Measurements from ENCODE around the gene FANCG.

FANCG gene

DNA sequence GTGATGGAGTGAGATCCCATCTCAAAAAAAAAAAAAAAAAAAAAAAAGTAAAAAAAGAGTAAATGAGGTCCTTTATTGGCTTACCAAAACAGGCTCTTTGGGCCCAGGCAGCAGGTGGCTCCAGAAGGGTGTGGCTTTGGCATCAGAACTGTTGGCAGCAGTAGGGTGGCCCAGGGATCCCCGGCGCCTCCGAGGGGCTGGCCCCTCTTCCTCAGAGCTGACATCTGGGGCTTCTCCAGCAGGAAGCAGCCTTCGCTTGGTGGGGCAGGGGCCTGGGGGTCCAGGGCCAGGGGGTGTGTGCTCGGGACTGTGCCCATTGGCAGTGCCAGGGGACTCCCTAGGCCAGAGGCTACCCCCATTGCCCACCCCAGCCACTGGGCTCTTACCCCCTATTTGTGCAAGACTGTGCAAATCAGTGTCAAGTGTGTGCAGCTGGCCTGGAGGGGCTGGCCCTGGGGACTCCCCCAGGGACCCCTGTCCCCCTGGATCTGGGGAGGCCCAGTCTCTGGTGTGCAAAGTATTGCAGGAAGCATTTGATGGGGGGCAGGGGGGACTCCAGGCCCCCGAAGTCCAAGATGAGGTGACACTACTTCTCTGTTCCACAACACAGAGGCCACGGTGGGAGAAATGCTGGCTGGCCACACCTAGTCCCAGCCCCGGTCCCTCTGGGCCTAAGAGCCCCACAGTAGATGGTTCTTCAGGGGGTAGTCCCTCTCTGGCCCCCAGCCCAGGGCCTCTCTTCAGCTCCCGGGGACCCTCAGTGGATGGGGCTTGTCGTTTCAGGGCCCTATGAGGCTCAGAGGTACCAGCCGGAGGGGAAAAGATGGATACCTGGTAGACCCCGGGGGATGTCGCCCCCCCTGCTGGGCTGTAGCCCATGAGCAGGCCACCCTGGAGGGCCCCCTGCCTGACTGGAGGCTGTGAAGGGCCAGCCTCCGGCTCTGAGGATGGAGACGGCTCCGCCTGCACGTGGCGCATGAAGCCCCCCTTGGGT lies 27.9 kb upstream of the FANCG start:
- no peak overlapping the region for H3K14ac ChIP-seq (ENCODE audit: low read length)
- peaks cover 43 to 44% of the 10 kb centered on the region in 2 experiments for H3K36me3 ChIP-seq (ENCODE audit: control insufficient read depth in 1 of 2, insufficient read depth in 2 of 2, low read length in 2 of 2)

GRCh38 chr9:35106343-35106730 lies 26.6 kb upstream of the FANCG start:
- WGBS (ENCODE audit: extremely low coverage, insufficient coverage, insufficient read length): no CpG with 5 or more reads among the region's 7 CpGs
- peaks cover 10% of the 10 kb centered on the region for H3K79me2 ChIP-seq (ENCODE audit: control insufficient read depth, insufficient read depth, low read length, poor library complexity)
- no peak overlapping the region for H2BK12ac ChIP-seq (ENCODE audit: low read length)
- no peak overlapping the region for H3K14ac ChIP-seq (ENCODE audit: low read length)
- no peak overlapping the region for H2BK5ac ChIP-seq (ENCODE audit: low read depth, low read length, poor library complexity)
- no peak overlapping the region for H4K91ac ChIP-seq (ENCODE audit: low read depth, low read length)
- no peak overlapping the region for H2BK120ac ChIP-seq (ENCODE audit: insufficient read depth, low read length, poor library complexity)
- H4K12ac ChIP-seq (ENCODE audit: low read depth, low read length): no peak overlapping the region
- no peak overlapping the region for H4K8ac ChIP-seq (ENCODE audit: low read depth, low read length)
- peaks cover 14 to 22% of the 10 kb centered on the region in 2 experiments for H3K4me1 ChIP-seq (ENCODE audit: control insufficient read depth in 1 of 2, insufficient read depth in 2 of 2, low read length in 2 of 2)
- H3K36me3 ChIP-seq (ENCODE audit: control insufficient read depth in 1 of 2, insufficient read depth in 2 of 2, low read length in 2 of 2): peaks cover 46 to 48% of the 10 kb centered on the region in 2 experiments
- H2AFZ ChIP-seq (ENCODE audit: insufficient read depth, low read length, poor library complexity): no peak overlapping the region
- no peak for DNase-seq
- H3K9ac ChIP-seq (ENCODE audit: low read length): no peak overlapping the region
- H3K27me3 ChIP-seq (ENCODE audit: insufficient read depth, low read length): no peaks in the 10 kb centered on the region
- no peak overlapping the region for H3K4ac ChIP-seq (ENCODE audit: low read depth, low read length)
- H3K4me3 ChIP-seq (ENCODE audit: low read depth, low read length): no peak overlapping the region
- no peaks in the 10 kb centered on the region for H3K9me3 ChIP-seq (ENCODE audit: insufficient read depth, low read depth, low read length)
- no peak overlapping the region for H3K18ac ChIP-seq (ENCODE audit: low read length)
- no peak overlapping the region for H3K4me2 ChIP-seq (ENCODE audit: low read length)
- H3K79me1 ChIP-seq (ENCODE audit: low read length): peaks cover 10% of the 10 kb centered on the region
- no peak overlapping the region for H3K23ac ChIP-seq (ENCODE audit: low read length)
- H3K27ac ChIP-seq (ENCODE audit: low read depth, low read length): no peak overlapping the region
- no peak overlapping the region for H2AK5ac ChIP-seq (ENCODE audit: low read length)

More for the DNA sequence above, 27.9 kb upstream of the FANCG start:
- no peaks in the 10 kb centered on the region for H3K9me3 ChIP-seq (ENCODE audit: insufficient read depth, low read depth, low read length)
- H3K4me1 ChIP-seq (ENCODE audit: control insufficient read depth in 1 of 2, insufficient read depth in 2 of 2, low read length in 2 of 2): peaks cover 16 to 17% of the 10 kb centered on the region in 2 experiments
- no peaks in the 10 kb centered on the region for H3K27me3 ChIP-seq (ENCODE audit: insufficient read depth, low read length)
- no peak overlapping the region for H4K91ac ChIP-seq (ENCODE audit: low read depth, low read length)
- H2BK12ac ChIP-seq (ENCODE audit: low read length): no peak overlapping the region
- no peak overlapping the region for H3K4me2 ChIP-seq (ENCODE audit: low read length)
- no CpG with 5 or more reads among the region's 18 CpGs for WGBS (ENCODE audit: extremely low coverage, insufficient coverage, insufficient read length)
- no peak overlapping the region for H3K4ac ChIP-seq (ENCODE audit: low read depth, low read length)
- peaks cover 11% of the 10 kb centered on the region for H3K79me1 ChIP-seq (ENCODE audit: low read length)
- no peak overlapping the region for H3K18ac ChIP-seq (ENCODE audit: low read length)
- H3K23ac ChIP-seq (ENCODE audit: low read length): no peak overlapping the region
- DNase-seq: no peak
- no peak overlapping the region for H3K9ac ChIP-seq (ENCODE audit: low read length)
- H4K12ac ChIP-seq (ENCODE audit: low read depth, low read length): no peak overlapping the region
- no peak overlapping the region for H2AFZ ChIP-seq (ENCODE audit: insufficient read depth, low read length, poor library complexity)
- H2BK120ac ChIP-seq (ENCODE audit: insufficient read depth, low read length, poor library complexity): no peak overlapping the region
- H2BK5ac ChIP-seq (ENCODE audit: low read depth, low read length, poor library complexity): no peak overlapping the region
- H3K79me2 ChIP-seq (ENCODE audit: control insufficient read depth, insufficient read depth, low read length, poor library complexity): peaks cover 8% of the 10 kb centered on the region
- H4K8ac ChIP-seq (ENCODE audit: low read depth, low read length): no peak overlapping the region
- H3K27ac ChIP-seq (ENCODE audit: low read depth, low read length): no peak overlapping the region
- H2AK5ac ChIP-seq (ENCODE audit: low read length): no peak overlapping the region
- no peak overlapping the region for H3K4me3 ChIP-seq (ENCODE audit: low read depth, low read length)

- Histone ChIP-seq H3K9me3 (ENCODE audit: insufficient read depth, low read depth, low read length) (no peaks in the 10 kb centered on the region), H3K14ac (ENCODE audit: low read length) (no peak overlapping the region), H3K4me2 (ENCODE audit: low read length) (no peak overlapping the region), H2AFZ (ENCODE audit: insufficient read depth, low read length, poor library complexity) (no peak overlapping the region), H3K4me1 (ENCODE audit: control insufficient read depth in 1 of 2, insufficient read depth in 2 of 2, low read length in 2 of 2) (peaks cover 14 to 20% of the 10 kb centered on the region in 2 experiments), H3K23ac (ENCODE audit: low read length) (no peak overlapping the region), H2BK120ac (ENCODE audit: insufficient read depth, low read length, poor library complexity) (no peak overlapping the region), H2BK5ac (ENCODE audit: low read depth, low read length, poor library complexity) (no peak overlapping the region), H3K4me3 (ENCODE audit: low read depth, low read length) (no peak overlapping the region), H2AK5ac (ENCODE audit: low read length) (no peak overlapping the region), H3K79me1 (ENCODE audit: low read length) (peaks cover 5% of the 10 kb centered on the region), H4K91ac (ENCODE audit: low read depth, low read length) (no peak overlapping the region), H3K27me3 (ENCODE audit: insufficient read depth, low read length) (no peaks in the 10 kb centered on the region), H3K36me3 (ENCODE audit: control insufficient read depth in 1 of 2, insufficient read depth in 2 of 2, low read length in 2 of 2) (peaks cover 51 to 53% of the 10 kb centered on the region in 2 experiments), H3K18ac (ENCODE audit: low read length) (no peak overlapping the region), H3K4ac (ENCODE audit: low read depth, low read length) (no peak overlapping the region), H2BK12ac (ENCODE audit: low read length) (no peak overlapping the region), H4K8ac (ENCODE audit: low read depth, low read length) (no peak overlapping the region), H3K9ac (ENCODE audit: low read length) (no peak overlapping the region), H3K27ac (ENCODE audit: low read depth, low read length) (no peak overlapping the region), H3K79me2 (ENCODE audit: control insufficient read depth, insufficient read depth, low read length, poor library complexity) (peaks cover 5% of the 10 kb centered on the region), H4K12ac (ENCODE audit: low read depth, low read length) (no peak overlapping the region)
- WGBS (ENCODE audit: extremely low coverage, insufficient coverage, insufficient read length): no CpG with 5 or more reads among the region's 13 CpGs
- no peak for DNase-seq
Measured at GRCh38 chr9:35105571-35106342, 26.0 kb upstream of the FANCG start.

- Histone ChIP-seq H3K9me3 (ENCODE audit: insufficient read depth, low read depth, low read length) (no peaks in the 10 kb centered on the region), H4K12ac (ENCODE audit: low read depth, low read length) (no peak overlapping the region)
- no CpG with 5 or more reads among the region's 12 CpGs for WGBS (ENCODE audit: extremely low coverage, insufficient coverage, insufficient read length)
Measured at GRCh38 chr9:35105126-35105525, 25.4 kb upstream of the FANCG start.

More at GRCh38 chr9:35105126-35105525, 25.4 kb upstream of the FANCG start:
- H2BK120ac ChIP-seq (ENCODE audit: insufficient read depth, low read length, poor library complexity): no peak overlapping the region
- peaks cover 9 to 14% of the 10 kb centered on the region in 2 experiments for H3K4me1 ChIP-seq (ENCODE audit: control insufficient read depth in 1 of 2, insufficient read depth in 2 of 2, low read length in 2 of 2)
- no peak overlapping the region for H3K18ac ChIP-seq (ENCODE audit: low read length)
- DNase-seq: no peak
- H2BK5ac ChIP-seq (ENCODE audit: low read depth, low read length, poor library complexity): no peak overlapping the region
- peaks cover 56 to 59% of the 10 kb centered on the region in 2 experiments for H3K36me3 ChIP-seq (ENCODE audit: control insufficient read depth in 1 of 2, insufficient read depth in 2 of 2, low read length in 2 of 2)
- no peak overlapping the region for H2AFZ ChIP-seq (ENCODE audit: insufficient read depth, low read length, poor library complexity)
- H3K79me2 ChIP-seq (ENCODE audit: control insufficient read depth, insufficient read depth, low read length, poor library complexity): peaks cover 5% of the 10 kb centered on the region
- peaks cover 4% of the 10 kb centered on the region for H3K79me1 ChIP-seq (ENCODE audit: low read length)
- H2BK12ac ChIP-seq (ENCODE audit: low read length): no peak overlapping the region
- no peak overlapping the region for H4K8ac ChIP-seq (ENCODE audit: low read depth, low read length)
- H3K9ac ChIP-seq (ENCODE audit: low read length): no peak overlapping the region
- H3K27ac ChIP-seq (ENCODE audit: low read depth, low read length): no peak overlapping the region
- no peak overlapping the region for H3K14ac ChIP-seq (ENCODE audit: low read length)
- no peak overlapping the region for H3K23ac ChIP-seq (ENCODE audit: low read length)
- no peak overlapping the region for H4K91ac ChIP-seq (ENCODE audit: low read depth, low read length)
- no peak overlapping the region for H3K4me3 ChIP-seq (ENCODE audit: low read depth, low read length)
- H3K27me3 ChIP-seq (ENCODE audit: insufficient read depth, low read length): no peaks in the 10 kb centered on the region
- H3K4ac ChIP-seq (ENCODE audit: low read depth, low read length): no peak overlapping the region
- H2AK5ac ChIP-seq (ENCODE audit: low read length): no peak overlapping the region
- H3K4me2 ChIP-seq (ENCODE audit: low read length): no peak overlapping the region

All from trophoblast cell (in vitro differentiated cells and primary cell).